ENCODE data around the gene ZCCHC10.
A peak's percentile ranks its signal among the peaks of the same experiment; 100 is the strongest.

Gene ZCCHC10

DNA sequence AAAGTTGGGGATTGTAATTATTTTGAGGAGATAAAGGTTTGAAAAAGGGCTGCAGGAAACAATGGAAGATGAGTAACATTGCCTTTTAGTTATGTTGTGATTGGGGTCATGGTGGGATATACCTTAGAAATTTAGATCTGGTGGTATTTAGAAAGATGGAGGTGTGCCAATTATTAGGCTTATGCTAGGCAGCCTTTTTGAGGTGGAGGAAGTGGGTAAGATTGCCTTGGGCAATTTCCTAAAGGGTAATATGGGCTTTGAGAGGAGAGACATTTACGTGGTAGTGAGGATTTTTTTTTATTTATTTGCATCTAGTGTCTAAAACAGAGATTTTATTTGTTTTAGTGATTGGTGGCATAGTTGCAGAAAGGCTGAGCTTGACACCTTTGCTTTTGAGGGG lies 35.9 kb upstream of the ZCCHC10 start:
- TF ChIP-seq, protein P1, sequence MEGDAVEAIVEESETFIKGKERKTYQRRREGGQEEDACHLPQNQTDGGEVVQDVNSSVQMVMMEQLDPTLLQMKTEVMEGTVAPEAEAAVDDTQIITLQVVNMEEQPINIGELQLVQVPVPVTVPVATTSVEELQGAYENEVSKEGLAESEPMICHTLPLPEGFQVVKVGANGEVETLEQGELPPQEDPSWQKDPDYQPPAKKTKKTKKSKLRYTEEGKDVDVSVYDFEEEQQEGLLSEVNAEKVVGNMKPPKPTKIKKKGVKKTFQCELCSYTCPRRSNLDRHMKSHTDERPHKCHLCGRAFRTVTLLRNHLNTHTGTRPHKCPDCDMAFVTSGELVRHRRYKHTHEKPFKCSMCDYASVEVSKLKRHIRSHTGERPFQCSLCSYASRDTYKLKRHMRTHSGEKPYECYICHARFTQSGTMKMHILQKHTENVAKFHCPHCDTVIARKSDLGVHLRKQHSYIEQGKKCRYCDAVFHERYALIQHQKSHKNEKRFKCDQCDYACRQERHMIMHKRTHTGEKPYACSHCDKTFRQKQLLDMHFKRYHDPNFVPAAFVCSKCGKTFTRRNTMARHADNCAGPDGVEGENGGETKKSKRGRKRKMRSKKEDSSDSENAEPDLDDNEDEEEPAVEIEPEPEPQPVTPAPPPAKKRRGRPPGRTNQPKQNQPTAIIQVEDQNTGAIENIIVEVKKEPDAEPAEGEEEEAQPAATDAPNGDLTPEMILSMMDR (IDR thresholded peaks at IDR 0.05; ENCODE audit: extremely low read depth, missing control alignments), result no peak
- DNase-seq (ENCODE audit: low spot score), result no peak

DNA sequence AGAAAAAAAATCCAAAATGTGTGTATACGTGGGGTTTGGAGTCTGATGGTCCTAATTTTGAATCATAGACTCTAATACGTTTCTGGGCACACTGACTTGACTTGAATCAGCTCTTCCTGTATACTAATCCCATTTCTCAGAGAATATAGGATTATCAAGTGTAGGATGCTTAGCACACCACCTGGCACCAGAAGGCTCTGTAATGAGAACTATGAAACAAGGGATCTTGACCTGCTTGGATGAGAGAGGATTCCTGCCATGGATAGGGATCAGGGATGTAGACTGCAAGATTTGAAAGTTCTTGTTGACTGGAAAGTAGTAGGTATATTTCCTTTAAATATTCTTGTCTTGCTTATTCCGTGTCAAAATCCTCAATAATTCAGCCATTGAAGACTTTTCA lies 33.3 kb upstream of the ZCCHC10 start:
- no peak for DNase-seq (ENCODE audit: low spot score)
- TF ChIP-seq, protein P1 (IDR thresholded peaks at IDR 0.05; ENCODE audit: extremely low read depth, missing control alignments), result no peak

DNA sequence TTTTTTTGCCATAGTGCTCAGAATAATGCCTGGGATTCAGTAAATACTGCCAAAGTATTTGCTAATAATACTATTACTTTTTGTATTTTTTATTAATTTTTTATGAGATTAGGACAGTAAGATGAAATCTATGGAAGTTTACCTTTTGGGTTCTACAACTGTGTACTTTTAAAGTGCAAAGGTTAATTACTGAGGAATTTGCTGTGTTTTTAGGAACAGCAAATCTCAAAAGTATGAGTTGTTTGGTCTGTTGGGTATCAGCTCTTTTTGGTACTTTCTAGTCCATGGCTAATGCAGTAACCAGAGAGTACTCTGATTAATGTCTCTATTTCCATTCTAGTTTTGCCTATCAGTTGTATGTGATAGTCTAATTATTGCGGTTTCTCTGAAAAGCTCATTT lies 30.5 kb upstream of the ZCCHC10 start:
- TF ChIP-seq, protein P1 (IDR thresholded peaks at IDR 0.05; ENCODE audit: extremely low read depth, missing control alignments), result no peak
- DNase-seq (ENCODE audit: low spot score), result no peak

DNA sequence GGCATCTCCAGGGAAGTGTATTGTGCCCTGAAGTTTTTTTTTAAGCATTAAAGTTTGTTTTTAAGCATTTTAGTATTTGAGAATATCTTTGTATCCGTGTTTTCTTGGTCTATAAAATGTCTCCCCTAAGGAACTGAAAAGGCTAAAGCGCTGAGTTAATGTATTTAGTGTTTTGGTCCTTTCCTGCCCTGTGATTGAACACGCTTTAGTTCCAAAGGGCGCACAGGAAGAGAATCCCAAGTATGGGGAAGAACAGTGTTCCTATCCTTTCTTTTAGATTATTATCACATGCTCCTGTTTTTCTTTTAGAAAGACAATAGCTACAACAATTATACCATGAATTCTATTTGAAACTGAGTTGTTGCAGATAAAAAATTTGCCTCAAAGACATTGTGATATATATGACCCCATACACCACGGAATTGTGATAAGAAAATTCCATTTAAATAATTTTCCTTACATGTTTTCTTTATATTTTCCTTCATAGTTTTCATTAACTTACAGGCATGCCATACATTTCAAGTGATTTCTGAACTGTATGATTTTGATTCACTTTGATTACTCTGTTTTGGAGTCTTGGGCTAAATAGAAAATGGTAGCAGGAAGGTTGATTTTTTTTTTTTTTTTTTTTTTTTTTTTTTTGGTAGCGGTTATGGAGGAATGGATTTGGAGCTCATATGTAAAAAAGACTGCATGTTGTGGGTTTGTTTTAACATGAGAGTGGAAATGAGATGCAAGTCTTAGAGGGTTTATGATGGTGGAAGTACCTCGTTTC lies 28.5 kb upstream of the ZCCHC10 start:
- DNase-seq (ENCODE audit: low spot score), result no peak
- TF ChIP-seq, protein P1 (IDR thresholded peaks at IDR 0.05; ENCODE audit: extremely low read depth, missing control alignments), result no peak

DNA sequence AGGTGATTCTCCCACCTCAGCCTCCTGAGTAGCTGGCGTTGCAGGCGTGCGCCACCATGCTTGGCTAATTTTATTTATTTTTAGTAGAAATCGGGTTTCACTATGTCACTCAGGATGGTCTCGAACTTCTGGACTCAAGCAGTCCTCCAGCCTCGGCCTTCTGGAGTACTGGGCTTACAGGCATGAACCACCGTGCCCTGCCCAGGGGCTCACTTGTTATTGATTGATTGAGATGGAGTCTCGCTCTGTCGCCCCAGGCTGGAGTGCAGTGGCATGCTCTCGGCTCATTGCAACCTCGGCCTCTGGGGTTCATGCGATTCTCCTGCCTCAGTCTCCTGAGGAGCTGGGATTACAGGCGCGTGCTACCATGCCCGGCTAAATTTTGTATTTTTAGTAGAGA lies 27.1 kb upstream of the ZCCHC10 start:
- DNase-seq (ENCODE audit: low spot score), result no peak
- TF ChIP-seq, protein P1 (IDR thresholded peaks at IDR 0.05; ENCODE audit: extremely low read depth, missing control alignments), result no peak

DNA sequence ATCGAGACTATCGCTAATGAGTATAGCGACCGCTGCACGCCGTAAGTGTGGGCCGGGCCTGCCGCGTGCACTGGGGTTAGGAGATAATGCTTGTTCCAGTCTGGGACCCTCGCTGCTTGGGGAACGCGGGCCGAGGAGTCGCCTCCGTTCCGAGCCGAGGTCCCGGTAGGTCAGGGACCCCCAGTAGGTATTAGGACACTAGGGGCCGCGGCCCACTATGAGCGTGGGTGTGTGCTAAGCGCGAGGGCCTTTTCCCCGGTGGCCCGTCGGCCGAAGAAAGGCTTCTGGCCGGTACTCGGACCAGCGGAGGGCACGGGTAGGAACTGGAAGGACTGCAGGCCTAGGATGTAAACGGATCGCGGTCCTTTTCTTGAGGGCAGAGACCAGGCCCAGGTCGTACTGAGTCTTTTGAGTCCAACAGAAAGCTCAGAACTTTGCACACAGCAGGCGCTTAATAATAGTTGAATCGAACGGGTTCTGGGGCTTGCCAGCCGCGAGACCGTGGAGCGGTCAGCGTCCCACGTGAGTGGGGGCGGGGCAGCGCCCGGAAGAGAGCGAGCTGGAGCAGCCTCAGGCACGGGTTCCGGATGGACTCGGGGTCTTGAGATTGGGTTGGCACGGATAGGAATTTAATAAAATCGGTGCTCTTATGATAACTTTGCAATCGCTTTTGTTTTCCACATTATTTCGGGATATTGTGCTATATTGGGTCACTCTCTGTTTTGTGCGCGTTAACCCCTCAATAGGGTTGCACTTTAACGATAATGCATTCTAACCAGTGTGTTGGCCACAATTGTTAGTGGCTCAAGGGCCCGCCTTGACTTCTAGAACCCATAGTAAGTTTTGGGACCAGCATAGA lies 26.2 kb upstream of the ZCCHC10 start:
- TF ChIP-seq, protein P1 (IDR thresholded peaks at IDR 0.05; ENCODE audit: extremely low read depth, missing control alignments), result no peak
- peak; percentile 61 for DNase-seq (ENCODE audit: low spot score)
